ENCODE measurements around the gene GPRIN3. TPM values are rescaled to one million over a fixed set of nuclear protein-coding genes. Genes with fewer than 3 reads are reported as not detected.

The GPRIN3 gene
- total RNA-seq, 2 donors from 2014 or later: 2.1 to 2.3 TPM

- Histone ChIP-seq H3K27me3 (ENCODE audit: control insufficient read depth, insufficient read depth, low read length, poor library complexity, severe bottlenecking) (no peaks in the 10 kb centered on the region), H3K36me3 (ENCODE audit: control insufficient read depth, insufficient read depth, low read length) (no peaks in the 10 kb centered on the region), H3K27ac (ENCODE audit: low read depth, low read length) (no peak overlapping the region), H3K4me1 (ENCODE audit: control insufficient read depth, insufficient read depth, low read length) (no peaks in the 10 kb centered on the region), H3K9ac (ENCODE audit: extremely low read depth, low read length, poor library complexity, severe bottlenecking) (no peak overlapping the region), H3K9me3 (ENCODE audit: control insufficient read depth, low read length) (no peaks in the 10 kb centered on the region), H3K4me3 (ENCODE audit: low read length) (no peak overlapping the region)
- H3K36me3 Mint-ChIP-seq (ENCODE audit: low read depth): no peaks in the 10 kb centered on the region
- no peak overlapping the region for H3K27ac Mint-ChIP-seq
- H3K4me3 Mint-ChIP-seq: no peak overlapping the region
- WGBS, 2 experiments (ENCODE audit: insufficient coverage in 1 of 2, insufficient read length in 1 of 2): 89 to 95% methylated on average over 3 to 6 of the region's 6 CpGs
- H3K9me3 Mint-ChIP-seq: no peaks in the 10 kb centered on the region
- no peak for TF ChIP-seq CTCF (conservative IDR thresholded peaks at IDR 0.05)
- no peaks in the 10 kb centered on the region for H3K27me3 Mint-ChIP-seq (ENCODE audit: insufficient read depth)
- H3K4me1 Mint-ChIP-seq: no peaks in the 10 kb centered on the region
- no peak for DNase-seq
Observed at GRCh38 chr4:89275587-89275986, 32.0 kb downstream of the GPRIN3 start.

GRCh38 chr4:89273741-89274141, 33.9 kb downstream of the GPRIN3 start:
- TF ChIP-seq CTCF (conservative IDR thresholded peaks at IDR 0.05): no peak
- no peak for DNase-seq
- Mint-ChIP-seq H3K27ac (no peak overlapping the region), H3K36me3 (ENCODE audit: low read depth) (no peaks in the 10 kb centered on the region), H3K4me1 (no peaks in the 10 kb centered on the region), H3K27me3 (ENCODE audit: insufficient read depth) (no peaks in the 10 kb centered on the region), H3K4me3 (no peak overlapping the region), H3K9me3 (no peaks in the 10 kb centered on the region)
- no peaks in the 10 kb centered on the region for H3K9me3 ChIP-seq (ENCODE audit: control insufficient read depth, low read length)
- 95% methylated on average over 5 of the region's 5 CpGs for WGBS, 2 experiments (ENCODE audit: insufficient coverage in 1 of 2, insufficient read length in 1 of 2)
- H3K9ac ChIP-seq (ENCODE audit: extremely low read depth, low read length, poor library complexity, severe bottlenecking): no peak overlapping the region
- no peaks in the 10 kb centered on the region for H3K36me3 ChIP-seq (ENCODE audit: control insufficient read depth, insufficient read depth, low read length)
- H3K4me3 ChIP-seq (ENCODE audit: low read length): no peak overlapping the region
- H3K27me3 ChIP-seq (ENCODE audit: control insufficient read depth, insufficient read depth, low read length, poor library complexity, severe bottlenecking): no peaks in the 10 kb centered on the region
- no peaks in the 10 kb centered on the region for H3K4me1 ChIP-seq (ENCODE audit: control insufficient read depth, insufficient read depth, low read length)
- no peak overlapping the region for H3K27ac ChIP-seq (ENCODE audit: low read depth, low read length)

DNA sequence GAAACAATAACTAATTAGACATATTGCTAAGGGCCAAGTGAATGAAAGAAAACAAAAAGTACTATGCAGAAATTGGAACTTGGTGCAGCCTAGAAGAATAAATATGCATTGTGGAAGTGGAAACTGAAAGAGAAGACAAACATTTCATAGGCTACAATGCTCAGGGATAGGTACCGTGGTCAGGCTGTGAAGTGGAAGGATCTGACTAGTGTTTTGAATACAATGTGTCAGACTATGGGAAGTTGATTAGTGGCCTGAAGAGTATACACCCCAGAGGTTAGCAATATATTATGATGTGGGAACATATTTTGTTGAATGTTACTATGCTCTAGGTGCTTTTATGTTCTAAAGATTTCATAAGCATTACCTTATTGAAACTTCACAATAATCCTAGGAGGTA, 36.8 kb downstream of the GPRIN3 start:
- no peaks in the 10 kb centered on the region for H3K9me3 Mint-ChIP-seq

More for the DNA sequence above, 36.8 kb downstream of the GPRIN3 start:
- Mint-ChIP-seq H3K27ac (no peak overlapping the region), H3K4me1 (no peaks in the 10 kb centered on the region), H3K36me3 (ENCODE audit: low read depth) (no peaks in the 10 kb centered on the region), H3K27me3 (ENCODE audit: insufficient read depth) (no peaks in the 10 kb centered on the region), H3K4me3 (no peak overlapping the region)
- Histone ChIP-seq H3K9ac (ENCODE audit: extremely low read depth, low read length, poor library complexity, severe bottlenecking) (no peak overlapping the region), H3K4me3 (ENCODE audit: low read length) (no peak overlapping the region), H3K4me1 (ENCODE audit: control insufficient read depth, insufficient read depth, low read length) (no peaks in the 10 kb centered on the region), H3K9me3 (ENCODE audit: control insufficient read depth, low read length) (no peaks in the 10 kb centered on the region), H3K36me3 (ENCODE audit: control insufficient read depth, insufficient read depth, low read length) (no peaks in the 10 kb centered on the region), H3K27ac (ENCODE audit: low read depth, low read length) (no peak overlapping the region), H3K27me3 (ENCODE audit: control insufficient read depth, insufficient read depth, low read length, poor library complexity, severe bottlenecking) (no peaks in the 10 kb centered on the region)
- DNase-seq: no peak
- TF ChIP-seq CTCF (conservative IDR thresholded peaks at IDR 0.05): no peak
- WGBS, 2 experiments (ENCODE audit: insufficient coverage in 1 of 2, insufficient read length in 1 of 2): 91 to 100% methylated on average over 1 of the region's 1 CpG
